Osteocyte (in vitro differentiated cells): ENCODE measurements around the gene ZNF835. TPM values are rescaled to one million over a fixed set of nuclear protein-coding genes. Genes with fewer than 3 reads are reported as not detected.

Source experiments
- DNase-seq: peaks from one replicate; pipeline ENCODE4 v3.0.0; 2021; ENCODE audit warnings: mixed read lengths; ENCODE audit not compliant: unreplicated experiment; ENCODE audit errors: extremely low spot score
- H3K27ac Mint-ChIP-seq: one replicate; pipeline ENCODE4 v1.8.0; 2021; ENCODE audit warnings: mild to moderate bottlenecking, mixed read lengths; ENCODE audit not compliant: unreplicated experiment
- H3K27me3 Mint-ChIP-seq: one replicate; pipeline ENCODE4 v1.8.0; 2021; ENCODE audit warnings: mixed read lengths; ENCODE audit not compliant: unreplicated experiment
- H3K36me3 Mint-ChIP-seq: one replicate; pipeline ENCODE4 v1.8.0; 2021; ENCODE audit warnings: mixed read lengths; ENCODE audit not compliant: unreplicated experiment
- H3K4me1 Mint-ChIP-seq: one replicate; pipeline ENCODE4 v1.8.0; 2021; ENCODE audit warnings: mixed read lengths; ENCODE audit not compliant: unreplicated experiment
- H3K4me3 Mint-ChIP-seq: one replicate; pipeline ENCODE4 v1.8.0; 2021; ENCODE audit warnings: mild to moderate bottlenecking, moderate library complexity, mixed read lengths; ENCODE audit not compliant: unreplicated experiment
- H3K9me3 Mint-ChIP-seq: one replicate; pipeline ENCODE4 v1.8.0; 2021; ENCODE audit warnings: mixed read lengths; ENCODE audit not compliant: unreplicated experiment
- total RNA-seq: library from RNA; stranded (reverse); gene quantifications from 2 replicates; pipeline ENCODE4 v1.2.1, GENCODE V29; 2021
- TF ChIP-seq, protein P1 (sequence below): fragments of 200-600 bp; sonication (generic); IDR thresholded peaks from 2 replicates; pipeline ENCODE4 v1.5.0; 2021; ENCODE audit warnings: antibody characterized with exemption, mild to moderate bottlenecking, moderate library complexity

ZNF835 gene
- total RNA-seq, 1 donor from 2014 or later, result not detected

DNA sequence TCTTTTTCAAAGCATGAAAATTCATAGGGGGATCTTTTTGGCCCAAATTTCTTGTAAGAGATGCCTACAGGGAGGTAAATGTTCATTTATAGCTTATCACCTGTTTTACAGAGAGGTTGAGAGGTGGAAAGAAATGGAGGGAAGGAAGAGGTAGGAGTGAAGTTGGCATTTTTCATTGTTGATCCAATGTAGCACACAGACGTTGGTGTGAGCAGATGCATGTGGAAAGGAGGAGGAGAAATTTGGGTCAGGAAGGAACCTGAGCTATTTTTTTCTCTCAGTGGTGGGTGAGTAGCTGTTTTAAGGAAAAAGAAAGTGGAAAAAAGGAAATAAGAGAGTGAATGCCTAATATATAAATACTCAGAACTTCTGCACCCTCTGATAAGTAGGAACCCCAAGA is 38.5 kb downstream of the ZNF835 start:
- no peak for DNase-seq
- no peaks in the 10 kb centered on the region for H3K27me3 Mint-ChIP-seq
- no peak overlapping the region for H3K4me3 Mint-ChIP-seq
- no peaks in the 10 kb centered on the region for H3K4me1 Mint-ChIP-seq
- TF ChIP-seq, protein P1, sequence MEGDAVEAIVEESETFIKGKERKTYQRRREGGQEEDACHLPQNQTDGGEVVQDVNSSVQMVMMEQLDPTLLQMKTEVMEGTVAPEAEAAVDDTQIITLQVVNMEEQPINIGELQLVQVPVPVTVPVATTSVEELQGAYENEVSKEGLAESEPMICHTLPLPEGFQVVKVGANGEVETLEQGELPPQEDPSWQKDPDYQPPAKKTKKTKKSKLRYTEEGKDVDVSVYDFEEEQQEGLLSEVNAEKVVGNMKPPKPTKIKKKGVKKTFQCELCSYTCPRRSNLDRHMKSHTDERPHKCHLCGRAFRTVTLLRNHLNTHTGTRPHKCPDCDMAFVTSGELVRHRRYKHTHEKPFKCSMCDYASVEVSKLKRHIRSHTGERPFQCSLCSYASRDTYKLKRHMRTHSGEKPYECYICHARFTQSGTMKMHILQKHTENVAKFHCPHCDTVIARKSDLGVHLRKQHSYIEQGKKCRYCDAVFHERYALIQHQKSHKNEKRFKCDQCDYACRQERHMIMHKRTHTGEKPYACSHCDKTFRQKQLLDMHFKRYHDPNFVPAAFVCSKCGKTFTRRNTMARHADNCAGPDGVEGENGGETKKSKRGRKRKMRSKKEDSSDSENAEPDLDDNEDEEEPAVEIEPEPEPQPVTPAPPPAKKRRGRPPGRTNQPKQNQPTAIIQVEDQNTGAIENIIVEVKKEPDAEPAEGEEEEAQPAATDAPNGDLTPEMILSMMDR, result no peak
- H3K36me3 Mint-ChIP-seq, result peaks cover 4% of the 10 kb centered on the region
- H3K9me3 Mint-ChIP-seq, result peaks cover 41% of the 10 kb centered on the region
- H3K27ac Mint-ChIP-seq, result no peak overlapping the region

- TF ChIP-seq, protein P1, result no peak
- H3K4me1 Mint-ChIP-seq, result no peaks in the 10 kb centered on the region
- DNase-seq, result no peak
- H3K9me3 Mint-ChIP-seq, result peaks cover 36% of the 10 kb centered on the region
- H3K4me3 Mint-ChIP-seq, result no peak overlapping the region
- peaks cover 49% of the 10 kb centered on the region for H3K36me3 Mint-ChIP-seq
- no peak overlapping the region for H3K27ac Mint-ChIP-seq
- H3K27me3 Mint-ChIP-seq, result no peaks in the 10 kb centered on the region
Observed at GRCh38 chr19:56625708-56626107, 45.8 kb downstream of the ZNF835 start.

DNA sequence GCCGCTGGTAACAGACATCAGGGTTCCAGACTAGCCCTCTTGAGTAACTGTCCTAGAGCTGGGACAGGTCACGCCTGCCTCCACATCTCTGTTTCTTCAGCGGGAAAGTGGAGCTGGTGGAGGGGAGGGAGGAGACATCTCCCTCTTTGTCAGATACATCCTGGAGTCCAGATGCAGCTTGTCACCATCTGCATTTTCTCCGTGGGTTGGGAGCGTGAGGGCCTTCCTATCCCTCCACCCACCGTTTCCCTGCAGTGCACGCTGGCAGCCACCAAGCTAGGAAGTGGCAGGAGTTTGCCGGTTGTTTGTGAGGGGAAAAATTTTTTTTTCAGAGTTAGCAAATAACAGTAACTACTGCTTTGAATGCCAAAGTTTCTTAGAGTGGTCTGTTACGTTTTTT is 48.6 kb downstream of the ZNF835 start:
- H3K36me3 Mint-ChIP-seq, result peaks cover 63% of the 10 kb centered on the region
- DNase-seq, result no peak
- no peaks in the 10 kb centered on the region for H3K4me1 Mint-ChIP-seq
- TF ChIP-seq, protein P1, result no peak
- H3K27me3 Mint-ChIP-seq, result no peaks in the 10 kb centered on the region
- H3K9me3 Mint-ChIP-seq, result peaks cover 36% of the 10 kb centered on the region
- H3K27ac Mint-ChIP-seq, result no peak overlapping the region
- H3K4me3 Mint-ChIP-seq, result no peak overlapping the region

DNA sequence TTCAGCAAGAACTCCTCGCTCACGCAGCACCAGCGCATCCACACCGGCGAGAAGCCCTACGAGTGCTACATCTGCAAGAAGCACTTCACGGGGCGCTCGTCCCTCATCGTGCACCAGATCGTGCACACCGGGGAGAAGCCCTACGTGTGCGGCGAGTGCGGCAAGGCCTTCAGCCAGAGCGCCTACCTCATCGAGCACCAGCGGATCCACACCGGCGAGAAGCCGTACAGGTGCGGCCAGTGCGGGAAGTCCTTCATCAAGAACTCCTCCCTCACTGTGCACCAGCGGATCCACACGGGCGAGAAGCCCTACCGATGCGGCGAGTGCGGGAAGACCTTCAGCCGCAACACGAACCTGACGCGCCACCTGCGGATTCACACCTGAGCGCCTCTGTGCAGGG is 49.2 kb downstream of the ZNF835 start:
- Mint-ChIP-seq H3K9me3 (peaks cover 41% of the 10 kb centered on the region), H3K27me3 (no peaks in the 10 kb centered on the region), H3K27ac (no peak overlapping the region), H3K4me1 (no peaks in the 10 kb centered on the region), H3K36me3 (peaks cover 66% of the 10 kb centered on the region), H3K4me3 (no peak overlapping the region)
- TF ChIP-seq, protein P1, result no peak
- DNase-seq, result no peak

- no peak overlapping the region for H3K4me3 Mint-ChIP-seq
- H3K9me3 Mint-ChIP-seq, result peaks cover 58% of the 10 kb centered on the region
Observed at GRCh38 chr19:56619121-56619520, 52.4 kb downstream of the ZNF835 start.

More at GRCh38 chr19:56619121-56619520, 52.4 kb downstream of the ZNF835 start:
- no peaks in the 10 kb centered on the region for H3K27me3 Mint-ChIP-seq
- DNase-seq, result no peak
- H3K36me3 Mint-ChIP-seq, result peaks cover 86% of the 10 kb centered on the region
- H3K4me1 Mint-ChIP-seq, result no peaks in the 10 kb centered on the region
- TF ChIP-seq, protein P1, result no peak
- H3K27ac Mint-ChIP-seq, result no peak overlapping the region
